HepG2 (cell line): ENCODE data around the gene PSKH1. TPM values are rescaled to one million over a fixed set of nuclear protein-coding genes. Genes with fewer than 3 reads are reported as not detected.
A peak's percentile ranks its signal among the peaks of the same experiment; 100 is the strongest.

Experiments used
- ATAC-seq: fragments of 200-7000 bp; cut with Tn5 transposase; 3 replicates; pipeline ENCODE4 v1.9.1; 2020; ENCODE audit warnings: mild to moderate bottlenecking, moderate library complexity
- BruUV-seq: library from RNA; stranded (reverse); fragments of 400-500 nt; replicated peaks from 2 replicates; lab custom pipeline; 2021; lab: Mats Ljungman, UMichigan
- CTCF ChIA-PET: fragments of 300-600 bp; formaldehyde crosslinking; extraction: SDS; loops from one replicate; lab custom pipeline; 2021; ENCODE audit warnings: low total read pairs, inconsistent platforms, low intra/inter-chr PET ratio; lab: Yijun Ruan, JAX
- POLR2A ChIA-PET: fragments of 350-600 bp; sonication (Branson Sonifier 250); formaldehyde crosslinking; loops from one replicate; lab custom pipeline; 2020; ENCODE audit warnings: antibody characterized with exemption, inconsistent platforms; lab: Yijun Ruan, JAX
- DNase-seq: peaks from one replicate; pipeline ENCODE4 v3.0.0-alpha.2; 2015; ENCODE audit warnings: low spot score
- FAIRE-seq: peaks from 3 replicates; lab custom pipeline; 2011; peaks lifted over from hg19 to GRCh38; lab: Jason Lieb, UNC
- H2AFZ ChIP-seq: one replicate; pipeline ENCODE4 v1.6.1; 2011; ENCODE audit warnings: low read length, inconsistent platforms
- H3K27ac ChIP-seq: fragments of 300-600 bp; 3 replicates; pipeline ENCODE4 v1.8.0; 2011; ENCODE audit warnings: mixed run types, mild to moderate bottlenecking, mixed read lengths, low read length, inconsistent platforms; ENCODE audit not compliant: insufficient read depth; ENCODE audit errors: extremely low read length
- H3K27me3 ChIP-seq, 2 experiments: fragments of 200-600 bp in 1 of 2; 2 replicates in 1 of 2; 3 replicates in 1 of 2; pipeline versions ENCODE4 v1.6.0 to v1.8.0; 2011; ENCODE audit warnings: low read length in 2 of 2, mild to moderate bottlenecking in 2 of 2, moderate library complexity in 2 of 2, inconsistent platforms in 1 of 2; ENCODE audit not compliant: insufficient read depth in 2 of 2, control insufficient read depth in 1 of 2
- H3K36me3 ChIP-seq, 2 experiments: fragments of 200-600 bp in 1 of 2; replicated peaks in 1 of 2; 2 replicates in 1 of 2; 3 replicates in 1 of 2; pipeline versions ENCODE4 v1.5.1 to v1.8.0; 2011; ENCODE audit warnings: low read length in 2 of 2, inconsistent platforms in 1 of 2; ENCODE audit not compliant: insufficient read depth in 2 of 2, control insufficient read depth in 1 of 2
- H3K4me1 ChIP-seq: 2 replicates; pipeline ENCODE4 v1.5.1; 2012; ENCODE audit warnings: low read length, inconsistent platforms; ENCODE audit not compliant: insufficient read depth
- H3K4me2 ChIP-seq: 2 replicates; pipeline ENCODE4 v1.6.0; 2011; ENCODE audit warnings: low read depth, low read length, inconsistent platforms
- H3K4me3 ChIP-seq, 3 experiments: fragments of 200-600 bp in 1 of 3; sonication (generic), shearing (Covaris generic) in 1 of 3; replicated peaks in 1 of 3; 2 replicates each; pipeline ENCODE4 v1.5.1; 2011 to 2016; ENCODE audit warnings: low read length in 3 of 3, inconsistent platforms in 2 of 3, low read depth in 2 of 3, mild to moderate bottlenecking in 2 of 3, control low read depth in 1 of 3, mixed read lengths in 1 of 3; ENCODE audit not compliant: insufficient read depth in 1 of 3
- H3K79me2 ChIP-seq: one replicate; pipeline ENCODE4 v1.6.1; 2011; ENCODE audit warnings: low read length, inconsistent platforms; ENCODE audit not compliant: insufficient read depth
- H3K9ac ChIP-seq: 2 replicates; pipeline ENCODE4 v1.6.0; 2011; ENCODE audit warnings: mild to moderate bottlenecking, low read depth, low read length, inconsistent platforms; ENCODE audit not compliant: insufficient read depth
- H3K9me3 ChIP-seq: 2 replicates; pipeline ENCODE4 v1.5.1; 2012; ENCODE audit warnings: mild to moderate bottlenecking, low read length
- H4K20me1 ChIP-seq: 2 replicates; pipeline ENCODE4 v1.6.0; 2011; ENCODE audit warnings: inconsistent platforms, mild to moderate bottlenecking, low read length, moderate library complexity; ENCODE audit not compliant: insufficient read depth
- MAFK ChIP-seq, 2 experiments: IDR thresholded peaks in 1 of 2; conservative IDR thresholded peaks in 1 of 2; 2 replicates each; pipeline ENCODE4 v1.6.1; 2011; ENCODE audit warnings: improper control_type of control experiment in 2 of 2, low read length in 2 of 2
- NAIF1 ChIP-seq: sonication (generic); formaldehyde crosslinking; IDR thresholded peaks from 2 replicates; pipeline ENCODE4 v1.5.0; 2020; ENCODE audit warnings: mild to moderate bottlenecking, missing genetic modification reagents, borderline replicate concordance
- NFE2 ChIP-seq: sonication (generic); formaldehyde crosslinking; IDR thresholded peaks from 2 replicates; pipeline ENCODE4 v1.4.0; 2020; ENCODE audit warnings: missing genetic modification reagents
- NONO ChIP-seq, 2 experiments: fragments of 450-650 bp in 1 of 2; sonication (generic) in 1 of 2; formaldehyde crosslinking in 1 of 2; IDR thresholded peaks in 1 of 2; conservative IDR thresholded peaks in 1 of 2; 2 replicates each; pipeline versions ENCODE4 v1.6.1 to v1.8.0; 2017 to 2022; ENCODE audit warnings: mild to moderate bottlenecking in 1 of 2, missing genetic modification reagents in 1 of 2, moderate library complexity in 1 of 2
- POLR2AphosphoS5 ChIP-seq: IDR thresholded peaks from 2 replicates; pipeline ENCODE4 v1.6.1; 2012; ENCODE audit warnings: low read depth, low read length
- RBM22 ChIP-seq: fragments of 200-400 bp; formaldehyde crosslinking; optimal IDR thresholded peaks from 2 replicates; pipeline ENCODE3; 2017; ENCODE audit warnings: mild to moderate bottlenecking, low read length, moderate library complexity
- TCF7 ChIP-seq: sonication (generic); IDR thresholded peaks from 2 replicates; pipeline ENCODE4 v1.6.1; 2016; ENCODE audit warnings: antibody characterized with exemption, low read depth
- ZBTB42 ChIP-seq: sonication (generic); formaldehyde crosslinking; IDR thresholded peaks from 2 replicates; pipeline ENCODE4 v1.5.0; 2020; ENCODE audit warnings: mild to moderate bottlenecking, missing genetic modification reagents
- ZMAT3 ChIP-seq: sonication (generic); formaldehyde crosslinking; conservative IDR thresholded peaks from 2 replicates; pipeline ENCODE4 v1.7.0; 2021; ENCODE audit warnings: missing genetic modification reagents
- ZNF260 ChIP-seq: sonication (generic); formaldehyde crosslinking; IDR thresholded peaks from 2 replicates; pipeline ENCODE4 v1.4.0; 2020; ENCODE audit warnings: missing genetic modification reagents, low read depth, mild to moderate bottlenecking, borderline replicate concordance
- ZNF30 ChIP-seq: sonication (generic); formaldehyde crosslinking; IDR thresholded peaks from 2 replicates; pipeline ENCODE4 v1.5.0; 2020; ENCODE audit warnings: mild to moderate bottlenecking, missing genetic modification reagents
- ZNF337 ChIP-seq: sonication (generic); formaldehyde crosslinking; IDR thresholded peaks from 2 replicates; pipeline ENCODE4 v1.5.1; 2020; ENCODE audit warnings: missing genetic modification reagents, low read depth, mild to moderate bottlenecking, borderline replicate concordance
- ZNF382 ChIP-seq: sonication (generic); formaldehyde crosslinking; IDR thresholded peaks from 2 replicates; pipeline ENCODE4 v1.5.0; 2020; ENCODE audit warnings: missing genetic modification reagents, mild to moderate bottlenecking, borderline replicate concordance
- ZNF468 ChIP-seq: sonication (generic); formaldehyde crosslinking; IDR thresholded peaks from 2 replicates; pipeline ENCODE4 v1.8.0; 2022; ENCODE audit warnings: mild to moderate bottlenecking, moderate library complexity, missing genetic modification reagents
- ZNF660 ChIP-seq: sonication (generic); formaldehyde crosslinking; IDR thresholded peaks from 2 replicates; pipeline ENCODE4 v1.5.1; 2020; ENCODE audit warnings: mild to moderate bottlenecking, low read depth, missing genetic modification reagents, borderline replicate concordance
- ZNF761 ChIP-seq: sonication (generic); formaldehyde crosslinking; conservative IDR thresholded peaks from 2 replicates; pipeline ENCODE4 v1.4.0; 2020; ENCODE audit warnings: mild to moderate bottlenecking, missing genetic modification reagents
- ZNF879 ChIP-seq: sonication (generic); formaldehyde crosslinking; IDR thresholded peaks from 2 replicates; pipeline ENCODE4 v1.8.1; 2023; ENCODE audit warnings: missing genetic modification reagents
- WGBS: methylation state at CpG from one replicate; pipeline ENCODE4 v1.1.6; 2017; ENCODE audit warnings: low lambda C conversion rate; 5-methylcytosine and 5-hydroxymethylcytosine counted together
- in situ Hi-C: cut with HindIII; loops from 2 replicates; pipeline ENCODE4 v1.10.0; 2017; ENCODE audit warnings: low pct_unique_long_range_greater_than_20kb; ENCODE audit not compliant: extremely low pct_ligation_motif_present
- intact Hi-C: fragments of 100-400 bp; cut with micrococcal nuclease; formaldehyde crosslinking; loops from one replicate; pipeline ENCODE4 v1.10.0; 2022; ENCODE audit not compliant: unreplicated experiment
- polyA plus RNA-seq, 8 experiments: library from polyadenylated mRNA; depleted of rRNA in 3 of 8; stranded (reverse) in 7 of 8; unstranded in 1 of 8; fragments of >200 nt; fragmentation: Illumina TruSeq in 4 of 8; extraction: Trizol in 4 of 8; gene quantifications; 2 replicates each; pipeline versions ENCODE4 v1.2.1 to v1.2.3, GENCODE V29; 2011 to 2016; ENCODE audit warnings: low read depth in 4 of 8, missing spikeins in 1 of 8, mixed read lengths in 1 of 8; ENCODE audit not compliant: insufficient read depth in 1 of 8
- total RNA-seq, 5 experiments: library from RNA; depleted of rRNA; stranded (reverse); fragments of >200 nt; fragmentation: Illumina TruSeq; extraction: Trizol; gene quantifications; 2 replicates each; pipeline ENCODE4 v1.2.3, GENCODE V29; 2016; ENCODE audit warnings: low read depth in 1 of 5
- TF ChIP-seq, protein P1 (sequence below): IDR thresholded peaks from 2 replicates; pipeline ENCODE4 v1.6.1; 2016
- TF ChIP-seq, protein P2 (sequence below): sonication (generic); formaldehyde crosslinking; IDR thresholded peaks from 2 replicates; pipeline ENCODE4 v1.4.0; 2020; ENCODE audit warnings: mild to moderate bottlenecking, missing genetic modification reagents
- TF ChIP-seq, protein P3 (sequence below): IDR thresholded peaks from 2 replicates; pipeline ENCODE4 v1.6.1; 2016; ENCODE audit warnings: control low read depth

PSKH1 gene
- total and polyA plus RNA-seq, 2 of the 13 experiments (the other 11 are each of a cell fraction or from before 2014, with no cell fraction given), result 8.4 to 19.1 TPM

- H2AFZ ChIP-seq, result no peak overlapping the region
- H3K9ac ChIP-seq, result peak overlapping the region; percentile 85; the same call in 1 of the 2 replicates
- BruUV-seq, result no TSS peak
- 94% methylated on average over 2 of the region's 2 CpGs for WGBS
- TF ChIP-seq, protein P1, sequence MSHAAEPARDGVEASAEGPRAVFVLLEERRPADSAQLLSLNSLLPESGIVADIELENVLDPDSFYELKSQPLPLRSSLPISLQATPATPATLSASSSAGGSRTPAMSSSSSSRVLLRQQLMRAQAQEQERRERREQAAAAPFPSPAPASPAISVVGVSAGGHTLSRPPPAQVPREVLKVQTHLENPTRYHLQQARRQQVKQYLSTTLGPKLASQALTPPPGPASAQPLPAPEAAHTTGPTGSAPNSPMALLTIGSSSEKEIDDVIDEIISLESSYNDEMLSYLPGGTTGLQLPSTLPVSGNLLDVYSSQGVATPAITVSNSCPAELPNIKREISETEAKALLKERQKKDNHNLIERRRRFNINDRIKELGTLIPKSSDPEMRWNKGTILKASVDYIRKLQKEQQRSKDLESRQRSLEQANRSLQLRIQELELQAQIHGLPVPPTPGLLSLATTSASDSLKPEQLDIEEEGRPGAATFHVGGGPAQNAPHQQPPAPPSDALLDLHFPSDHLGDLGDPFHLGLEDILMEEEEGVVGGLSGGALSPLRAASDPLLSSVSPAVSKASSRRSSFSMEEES (CRISPR knock-in tag), result no peak
- TF ChIP-seq ZNF382 (CRISPR knock-in tag) (no peak), NONO (IDR thresholded peaks at IDR 0.05) (no peak), NONO (CRISPR knock-in tag; conservative IDR thresholded peaks at IDR 0.05) (no peak), ZNF879 (CRISPR knock-in tag) (no peak), ZNF468 (CRISPR knock-in tag) (peak; percentile 1; the same call in 1 of the 2 replicates), ZNF30 (CRISPR knock-in tag) (no peak), MAFK (conservative IDR thresholded peaks at IDR 0.05 in 1 of 2, IDR thresholded peaks at IDR 0.05 in 1 of 2; ENCODE audit: low read length in 2 of 2) (no peak), ZNF260 (CRISPR knock-in tag) (no peak), ZMAT3 (CRISPR knock-in tag) (no peak), NFE2 (CRISPR knock-in tag) (no peak), ZNF761 (CRISPR knock-in tag) (no peak), ZBTB42 (CRISPR knock-in tag) (no peak), RBM22 (peak; percentile 55), NAIF1 (CRISPR knock-in tag) (no peak), ZNF337 (CRISPR knock-in tag) (no peak), POLR2AphosphoS5 (0 out of 2 replicates have a peak, but pooled peaks have one; percentile 14), TCF7 (no peak), ZNF660 (CRISPR knock-in tag) (no peak)
- TF ChIP-seq, protein P2, sequence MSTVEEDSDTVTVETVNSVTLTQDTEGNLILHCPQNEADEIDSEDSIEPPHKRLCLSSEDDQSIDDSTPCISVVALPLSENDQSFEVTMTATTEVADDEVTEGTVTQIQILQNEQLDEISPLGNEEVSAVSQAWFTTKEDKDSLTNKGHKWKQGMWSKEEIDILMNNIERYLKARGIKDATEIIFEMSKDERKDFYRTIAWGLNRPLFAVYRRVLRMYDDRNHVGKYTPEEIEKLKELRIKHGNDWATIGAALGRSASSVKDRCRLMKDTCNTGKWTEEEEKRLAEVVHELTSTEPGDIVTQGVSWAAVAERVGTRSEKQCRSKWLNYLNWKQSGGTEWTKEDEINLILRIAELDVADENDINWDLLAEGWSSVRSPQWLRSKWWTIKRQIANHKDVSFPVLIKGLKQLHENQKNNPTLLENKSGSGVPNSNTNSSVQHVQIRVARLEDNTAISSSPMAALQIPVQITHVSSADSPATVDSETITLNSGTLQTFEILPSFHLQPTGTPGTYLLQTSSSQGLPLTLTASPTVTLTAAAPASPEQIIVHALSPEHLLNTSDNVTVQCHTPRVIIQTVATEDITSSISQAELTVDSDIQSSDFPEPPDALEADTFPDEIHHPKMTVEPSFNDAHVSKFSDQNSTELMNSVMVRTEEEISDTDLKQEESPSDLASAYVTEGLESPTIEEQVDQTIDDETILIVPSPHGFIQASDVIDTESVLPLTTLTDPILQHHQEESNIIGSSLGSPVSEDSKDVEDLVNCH (CRISPR knock-in tag), result no peak
- TF ChIP-seq, protein P3, sequence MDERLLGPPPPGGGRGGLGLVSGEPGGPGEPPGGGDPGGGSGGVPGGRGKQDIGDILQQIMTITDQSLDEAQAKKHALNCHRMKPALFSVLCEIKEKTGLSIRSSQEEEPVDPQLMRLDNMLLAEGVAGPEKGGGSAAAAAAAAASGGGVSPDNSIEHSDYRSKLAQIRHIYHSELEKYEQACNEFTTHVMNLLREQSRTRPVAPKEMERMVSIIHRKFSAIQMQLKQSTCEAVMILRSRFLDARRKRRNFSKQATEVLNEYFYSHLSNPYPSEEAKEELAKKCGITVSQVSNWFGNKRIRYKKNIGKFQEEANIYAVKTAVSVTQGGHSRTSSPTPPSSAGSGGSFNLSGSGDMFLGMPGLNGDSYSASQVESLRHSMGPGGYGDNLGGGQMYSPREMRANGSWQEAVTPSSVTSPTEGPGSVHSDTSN (CRISPR knock-in tag), result 0 out of 2 replicates have a peak, but pooled peaks have one; percentile 5
- ChIA-PET POLR2A (interaction anchor here (1.0 to 1.3 kb wide), 2 partner anchors 14 to 26 kb away, joined by 4 to 6 read pairs; partner anchors contain the start of gene NUTF2), CTCF (interaction anchor here (2.9 kb wide), 1 partner anchor 56 kb away, joined by 18 read pairs; no protein-coding TSS in a partner anchor)
- H3K27me3 ChIP-seq, result no peaks in the 10 kb centered on the region; a peak in 1 of 5 replicates
- H3K4me3 ChIP-seq, result peak overlapping the region in 1 of 3 experiments; percentile 98; a peak in 1 of 6 replicates
- H3K36me3 ChIP-seq, result peaks cover 37 to 62% of the 10 kb centered on the region in 2 experiments
- H4K20me1 ChIP-seq, result peaks cover 15% of the 10 kb centered on the region
- in situ Hi-C loops, result no loop called here
- H3K4me2 ChIP-seq, result peak overlapping the region; percentile 91
- DNase-seq (no peak), FAIRE-seq (no peak), ATAC-seq (no peak; the same call in 2 of the 3 replicates)
- peak overlapping the region; percentile 66 for H3K27ac ChIP-seq
- intact Hi-C loops, result loop anchor here (5.0 kb wide), 1 partner anchor 1335 kb away; no protein-coding TSS in a partner anchor
- H3K4me1 ChIP-seq, result peaks cover 30% of the 10 kb centered on the region
- peaks cover 31% of the 10 kb centered on the region for H3K79me2 ChIP-seq
- H3K9me3 ChIP-seq, result no peaks in the 10 kb centered on the region
These were observed 20.9 kb upstream of the PSKH1 start for GRCh38 chr16:67872131-67872630.
